HG03097 (cell line): ENCODE data around the gene CLDN18.

Experiments
- ATAC-seq: cut with Tn5 transposase; IDR thresholded peaks from one replicate; pipeline ENCODE4 v1.9.1; 2021; ENCODE audit not compliant: unreplicated experiment, low FRiP score

CLDN18 gene

DNA sequence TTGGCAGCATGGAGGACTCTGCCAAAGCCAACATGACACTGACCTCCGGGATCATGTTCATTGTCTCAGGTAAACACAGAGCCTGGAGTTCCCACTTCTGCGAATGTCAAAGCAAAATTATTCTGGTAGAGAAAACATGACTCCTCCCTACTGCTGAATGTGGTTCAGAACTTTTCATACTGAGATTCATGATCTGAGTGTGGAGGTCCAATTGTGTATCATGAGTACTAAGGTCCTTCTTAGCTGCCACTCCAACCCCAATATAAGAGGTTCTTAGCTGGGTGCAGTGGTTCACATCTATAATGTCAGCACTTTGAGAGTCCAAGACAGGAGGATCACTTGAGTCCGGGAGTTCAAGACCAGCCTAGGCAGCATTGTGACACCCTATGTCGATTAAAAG is 13.8 kb downstream of the CLDN18 start:
- no peak for ATAC-seq

DNA sequence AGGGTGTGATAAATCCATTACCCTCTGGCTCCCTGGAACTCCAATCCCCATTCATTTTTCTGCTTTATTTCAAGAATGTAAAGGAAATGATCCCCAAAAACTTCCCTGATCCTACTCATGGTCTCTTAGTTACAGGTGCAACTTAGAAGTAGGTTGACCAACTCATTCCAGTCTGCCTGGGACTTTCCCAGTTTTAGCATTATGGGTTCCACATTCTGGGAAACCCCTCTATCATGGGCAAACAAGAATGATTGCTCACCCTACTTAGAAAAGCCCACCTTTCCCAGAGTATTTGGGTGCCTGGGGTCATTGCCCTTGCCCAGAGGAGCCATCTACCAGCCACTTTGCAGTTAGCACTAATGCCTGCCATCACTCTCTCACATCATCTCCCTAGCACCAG is 15.6 kb downstream of the CLDN18 start:
- ATAC-seq = no peak

DNA sequence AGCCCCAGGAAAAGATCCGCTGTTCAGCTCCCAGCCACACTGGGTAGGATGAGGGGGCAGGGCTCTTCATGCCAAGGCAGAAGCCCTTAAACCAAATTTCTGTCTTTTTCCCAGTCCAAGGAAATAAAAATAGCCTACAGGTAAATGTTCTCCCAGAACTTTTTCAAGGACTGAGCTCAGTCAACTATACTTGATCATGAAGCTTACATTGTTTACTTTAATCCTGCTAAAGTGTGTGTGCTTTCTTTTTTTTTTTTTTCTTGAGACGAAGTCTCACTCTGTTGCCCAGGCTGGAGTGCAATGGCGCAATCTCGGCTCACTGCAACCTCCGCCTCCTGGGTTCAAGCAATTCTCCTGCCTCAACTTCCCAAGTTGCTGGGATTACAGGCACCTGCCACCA is 17.9 kb downstream of the CLDN18 start:
- ATAC-seq = no peak

- no peak for ATAC-seq
These were observed 20.8 kb downstream of the CLDN18 start for GRCh38 chr3:138030734-138031280.

DNA sequence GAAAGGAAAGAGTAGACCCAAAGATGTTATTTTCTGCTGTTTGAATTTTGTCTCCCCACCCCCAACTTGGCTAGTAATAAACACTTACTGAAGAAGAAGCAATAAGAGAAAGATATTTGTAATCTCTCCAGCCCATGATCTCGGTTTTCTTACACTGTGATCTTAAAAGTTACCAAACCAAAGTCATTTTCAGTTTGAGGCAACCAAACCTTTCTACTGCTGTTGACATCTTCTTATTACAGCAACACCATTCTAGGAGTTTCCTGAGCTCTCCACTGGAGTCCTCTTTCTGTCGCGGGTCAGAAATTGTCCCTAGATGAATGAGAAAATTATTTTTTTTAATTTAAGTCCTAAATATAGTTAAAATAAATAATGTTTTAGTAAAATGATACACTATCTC is 21.6 kb downstream of the CLDN18 start:
- ATAC-seq = no peak

DNA sequence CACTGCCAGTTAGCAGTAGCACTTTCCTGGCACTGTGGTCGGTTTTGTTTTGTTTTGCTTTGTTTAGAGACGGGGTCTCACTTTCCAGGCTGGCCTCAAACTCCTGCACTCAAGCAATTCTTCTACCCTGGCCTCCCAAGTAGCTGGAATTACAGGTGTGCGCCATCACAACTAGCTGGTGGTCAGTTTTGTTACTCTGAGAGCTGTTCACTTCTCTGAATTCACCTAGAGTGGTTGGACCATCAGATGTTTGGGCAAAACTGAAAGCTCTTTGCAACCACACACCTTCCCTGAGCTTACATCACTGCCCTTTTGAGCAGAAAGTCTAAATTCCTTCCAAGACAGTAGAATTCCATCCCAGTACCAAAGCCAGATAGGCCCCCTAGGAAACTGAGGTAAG is 22.6 kb downstream of the CLDN18 start:
- ATAC-seq = no peak

DNA sequence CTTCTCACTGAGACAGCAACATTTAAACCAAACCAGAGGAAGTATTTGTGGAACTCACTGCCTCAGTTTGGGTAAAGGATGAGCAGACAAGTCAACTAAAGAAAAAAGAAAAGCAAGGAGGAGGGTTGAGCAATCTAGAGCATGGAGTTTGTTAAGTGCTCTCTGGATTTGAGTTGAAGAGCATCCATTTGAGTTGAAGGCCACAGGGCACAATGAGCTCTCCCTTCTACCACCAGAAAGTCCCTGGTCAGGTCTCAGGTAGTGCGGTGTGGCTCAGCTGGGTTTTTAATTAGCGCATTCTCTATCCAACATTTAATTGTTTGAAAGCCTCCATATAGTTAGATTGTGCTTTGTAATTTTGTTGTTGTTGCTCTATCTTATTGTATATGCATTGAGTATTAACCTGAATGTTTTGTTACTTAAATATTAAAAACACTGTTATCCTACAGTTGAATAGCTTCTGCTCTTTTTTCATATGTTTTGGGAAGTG is 23.3 kb downstream of the CLDN18 start:
- no peak for ATAC-seq

GRCh38 chr3:138034918-138035317 is 25.0 kb downstream of the CLDN18 start:
- no peak for ATAC-seq

DNA sequence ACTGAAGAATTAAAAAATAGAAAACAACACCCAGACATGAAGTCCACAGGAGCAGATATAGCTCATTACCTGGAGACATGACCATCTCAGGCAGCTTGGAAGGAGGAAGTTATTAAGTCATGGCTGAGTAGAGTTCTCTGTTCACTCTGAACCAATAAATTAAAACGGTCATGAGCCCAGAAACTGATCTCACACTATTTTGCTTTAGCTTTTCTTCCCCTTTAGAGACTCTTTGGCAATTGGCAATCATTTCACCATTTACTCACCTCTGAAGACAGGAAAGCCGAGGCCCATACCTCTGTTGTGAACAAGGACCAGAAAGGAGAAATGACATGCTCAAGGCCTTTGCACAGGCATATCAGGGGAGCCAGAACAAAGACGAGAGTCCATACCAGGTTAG is 26.6 kb downstream of the CLDN18 start:
- no peak for ATAC-seq

DNA sequence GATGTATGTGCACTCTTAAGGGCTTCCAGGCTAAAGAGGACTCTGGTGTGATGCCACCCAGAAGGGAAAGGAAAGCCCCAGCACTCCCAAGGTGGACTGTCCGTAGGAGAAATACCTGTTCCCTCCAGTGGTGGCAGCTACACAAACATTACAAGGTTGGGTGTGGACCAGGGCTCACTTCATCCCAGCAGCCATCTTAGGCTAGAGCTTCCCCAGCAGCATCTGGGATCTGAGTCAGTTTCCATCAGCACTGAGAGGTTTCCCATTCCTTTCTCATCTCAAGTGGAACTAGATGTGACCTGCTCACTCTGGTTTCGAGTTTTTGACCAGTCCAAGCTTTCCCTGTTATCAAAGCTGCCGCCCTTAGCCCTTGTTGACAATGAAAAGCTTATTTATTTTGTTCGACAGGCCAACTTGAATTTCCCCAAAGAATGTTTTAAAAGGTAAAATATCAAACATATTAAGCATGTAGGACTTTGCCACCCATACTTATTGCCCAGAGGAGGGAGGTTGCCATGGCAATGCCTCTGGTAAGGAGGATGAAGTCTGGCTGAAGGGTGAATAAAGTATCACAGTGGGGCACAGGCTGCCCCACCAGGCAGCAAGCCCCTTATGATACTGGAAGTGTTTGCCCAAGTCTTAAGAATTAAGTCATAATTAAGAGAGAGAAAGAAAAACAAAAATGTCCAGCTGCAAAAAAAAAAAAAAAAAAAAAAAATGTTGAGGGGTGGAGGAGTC is 28.9 kb downstream of the CLDN18 start:
- no peak for ATAC-seq

- ATAC-seq = no peak
These were observed 32.1 kb downstream of the CLDN18 start for GRCh38 chr3:138042043-138042442.

- ATAC-seq = no peak
These were observed 33.5 kb downstream of the CLDN18 start for GRCh38 chr3:138043266-138044029.

DNA sequence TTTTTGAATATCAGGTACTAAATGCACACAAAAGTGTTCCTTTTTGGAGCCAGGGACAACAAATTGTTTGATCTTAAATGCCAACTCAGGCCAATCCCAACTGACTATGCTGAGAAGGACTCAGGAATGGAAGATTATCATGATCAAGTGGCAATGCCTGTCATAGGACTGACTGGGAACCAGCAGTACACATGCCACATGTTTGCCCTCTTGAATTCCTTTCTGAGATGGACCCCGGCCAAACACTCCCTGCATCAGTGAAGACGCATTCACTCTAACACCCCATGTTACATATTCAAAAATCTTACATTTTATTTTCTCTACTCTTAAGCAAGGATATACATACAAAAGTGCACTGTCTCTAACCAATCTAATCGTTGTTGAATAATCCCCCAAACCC is 36.1 kb downstream of the CLDN18 start:
- no peak for ATAC-seq

GRCh38 chr3:138046955-138047354 is 37.0 kb downstream of the CLDN18 start:
- no peak for ATAC-seq

DNA sequence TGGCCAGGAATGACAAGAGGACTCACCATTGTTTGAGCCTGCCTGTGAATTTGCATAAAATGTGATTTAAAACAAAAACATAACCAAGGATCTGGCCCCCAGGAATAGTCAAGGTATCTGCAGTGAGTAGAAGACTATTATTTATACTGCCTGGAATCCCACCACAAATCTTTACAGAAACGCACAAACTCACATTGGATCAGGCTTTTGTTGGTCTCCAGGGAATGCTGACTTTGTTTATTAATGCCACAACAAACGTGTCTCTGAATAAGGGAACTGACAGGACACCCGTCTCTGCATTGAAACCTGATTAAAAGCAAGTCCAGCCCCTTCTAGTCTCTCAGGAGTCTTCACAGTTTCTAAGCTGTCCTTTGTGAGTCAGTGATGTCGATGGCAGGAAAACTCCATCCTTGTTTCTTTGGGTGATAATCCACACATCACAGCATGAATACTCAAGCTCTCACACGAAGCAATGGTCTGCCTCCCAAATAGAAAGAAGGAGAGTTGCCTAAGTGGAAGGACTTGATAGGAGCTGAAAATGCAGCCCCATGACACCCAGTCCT is 37.7 kb downstream of the CLDN18 start:
- ATAC-seq = no peak

DNA sequence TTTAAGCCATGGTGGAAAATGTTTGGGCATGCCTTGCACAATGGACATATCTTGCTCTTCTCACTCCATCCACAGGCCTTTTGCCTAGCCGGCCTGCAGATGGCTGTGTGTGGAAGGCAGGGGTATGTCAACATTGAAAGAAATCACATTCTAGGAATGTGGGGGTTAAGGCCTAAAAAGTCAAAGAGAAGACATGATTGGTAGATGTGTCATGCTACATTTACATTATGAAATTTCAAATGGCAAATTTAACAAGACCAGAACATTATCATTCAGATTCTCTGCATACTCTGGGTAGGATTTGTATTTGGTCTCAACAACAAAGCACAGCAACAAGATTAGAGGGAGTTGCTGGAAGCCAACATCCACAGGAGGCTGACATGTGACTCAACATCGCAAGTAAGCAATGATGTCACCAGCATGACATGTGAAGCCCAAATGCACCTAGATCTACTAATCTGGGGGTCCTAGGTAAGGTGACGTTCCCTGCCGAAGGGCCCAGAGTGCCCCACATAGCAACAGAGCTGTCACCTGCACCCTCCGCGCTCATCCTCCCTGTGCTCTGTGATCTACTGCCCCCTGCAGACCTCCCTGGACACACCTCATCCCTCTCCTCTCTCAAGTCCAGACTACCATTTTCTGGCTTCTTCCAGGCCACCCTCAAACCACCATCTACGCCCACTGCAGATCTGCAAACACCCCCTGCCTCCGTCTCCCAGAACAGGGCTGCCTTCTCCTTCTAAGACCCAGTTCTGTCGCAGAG is 39.4 kb downstream of the CLDN18 start:
- ATAC-seq = no peak

DNA sequence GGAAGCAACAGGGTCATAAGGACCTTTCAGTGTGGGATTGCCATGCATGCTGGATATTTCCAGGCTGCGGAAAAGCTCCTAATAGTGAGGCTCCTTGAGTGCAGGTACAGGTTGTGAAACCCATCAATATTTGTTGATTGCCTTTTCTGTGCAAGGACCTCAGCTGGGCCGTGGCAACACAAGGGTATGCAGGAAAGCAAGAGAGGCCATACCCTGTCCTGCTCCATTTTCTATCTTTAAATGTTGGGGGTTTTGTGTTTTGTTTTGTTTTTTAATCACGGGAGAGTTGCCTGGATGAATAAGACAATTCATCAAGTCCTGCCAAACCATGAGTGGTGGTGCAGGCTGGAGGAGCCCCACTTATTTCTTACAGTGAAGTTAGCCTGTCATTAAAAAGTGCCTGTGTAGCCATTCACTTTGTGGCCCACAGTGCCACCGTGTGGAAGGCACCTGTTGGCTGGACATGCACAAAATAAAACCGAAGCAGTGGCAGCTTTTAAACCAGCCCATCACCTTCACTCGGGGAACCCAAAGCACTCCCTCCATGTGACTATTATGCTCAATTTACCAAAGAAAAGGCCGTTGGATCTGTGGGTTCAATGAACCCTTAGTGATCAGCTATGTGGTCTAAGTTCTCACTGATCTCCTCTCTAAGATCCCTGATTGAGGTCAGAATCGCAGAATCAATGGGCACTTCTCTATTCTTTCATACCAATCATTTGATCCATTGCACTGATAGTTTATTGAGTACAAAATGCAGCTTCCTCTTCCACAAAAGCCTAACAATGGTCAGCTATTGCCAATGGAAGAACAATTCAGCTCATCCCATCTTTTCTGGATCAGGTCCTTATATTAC is 42.2 kb downstream of the CLDN18 start:
- peak; percentile 81 for ATAC-seq

DNA sequence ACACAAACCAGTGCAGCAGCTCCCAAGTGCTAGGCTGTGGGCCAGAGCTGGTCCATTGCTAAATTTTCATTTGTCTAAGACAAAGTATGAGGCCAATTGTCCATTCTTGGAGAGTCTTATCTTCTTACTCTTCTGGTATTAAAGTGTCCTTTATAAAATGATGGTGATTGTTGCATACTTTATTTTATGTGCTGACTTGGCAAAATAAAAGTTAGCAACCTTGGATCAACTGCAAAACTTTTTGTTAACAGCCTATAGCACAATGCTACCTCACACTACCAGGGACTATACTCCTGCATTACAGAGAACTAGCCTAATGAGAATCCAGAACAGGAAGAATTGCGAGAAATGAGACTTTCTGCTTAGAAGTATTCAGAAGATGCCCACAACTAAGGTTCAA is 44.1 kb downstream of the CLDN18 start:
- ATAC-seq = no peak

- no peak for ATAC-seq
These were observed 47.4 kb downstream of the CLDN18 start for GRCh38 chr3:138057384-138057783.

DNA sequence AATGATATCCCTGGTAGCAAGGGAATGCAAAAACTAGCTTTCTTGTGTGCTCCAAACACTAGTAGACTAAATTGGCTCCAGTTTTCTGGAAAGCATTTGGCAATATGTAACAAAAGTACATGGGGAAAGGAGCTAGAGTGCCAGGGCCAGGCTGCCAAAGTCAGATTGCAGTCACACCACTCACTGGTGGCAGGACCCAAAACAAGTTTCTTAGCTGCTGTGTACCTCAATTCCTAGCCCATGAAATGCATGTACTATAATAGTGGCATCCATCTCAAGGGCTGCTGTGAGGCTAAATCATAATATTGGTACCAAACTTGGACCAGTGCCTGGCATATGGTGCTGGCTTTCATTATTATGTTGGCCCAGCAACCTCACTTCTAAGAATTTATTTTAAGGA is 49.3 kb downstream of the CLDN18 start:
- ATAC-seq = no peak
